A549 treated with CORT108297 at 1 μM for 4 hours (cell line): ENCODE data around the gene ST6GAL1. TPM values are rescaled to one million over a fixed set of nuclear protein-coding genes. Genes with fewer than 3 reads are reported as not detected.

ENCODE experiments used
- total RNA-seq: library from RNA; stranded (reverse); fragments of 200-300 nt; extraction: Qiagen RNA extraction; gene quantifications from 5 replicates; pipeline ENCODE4 v1.2.3, GENCODE V29; 2022

Gene ST6GAL1, protein sequence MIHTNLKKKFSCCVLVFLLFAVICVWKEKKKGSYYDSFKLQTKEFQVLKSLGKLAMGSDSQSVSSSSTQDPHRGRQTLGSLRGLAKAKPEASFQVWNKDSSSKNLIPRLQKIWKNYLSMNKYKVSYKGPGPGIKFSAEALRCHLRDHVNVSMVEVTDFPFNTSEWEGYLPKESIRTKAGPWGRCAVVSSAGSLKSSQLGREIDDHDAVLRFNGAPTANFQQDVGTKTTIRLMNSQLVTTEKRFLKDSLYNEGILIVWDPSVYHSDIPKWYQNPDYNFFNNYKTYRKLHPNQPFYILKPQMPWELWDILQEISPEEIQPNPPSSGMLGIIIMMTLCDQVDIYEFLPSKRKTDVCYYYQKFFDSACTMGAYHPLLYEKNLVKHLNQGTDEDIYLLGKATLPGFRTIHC
- 2.3 to 4.5 TPM (median 3.6 TPM) in 5 replicates for total RNA-seq

DNA sequence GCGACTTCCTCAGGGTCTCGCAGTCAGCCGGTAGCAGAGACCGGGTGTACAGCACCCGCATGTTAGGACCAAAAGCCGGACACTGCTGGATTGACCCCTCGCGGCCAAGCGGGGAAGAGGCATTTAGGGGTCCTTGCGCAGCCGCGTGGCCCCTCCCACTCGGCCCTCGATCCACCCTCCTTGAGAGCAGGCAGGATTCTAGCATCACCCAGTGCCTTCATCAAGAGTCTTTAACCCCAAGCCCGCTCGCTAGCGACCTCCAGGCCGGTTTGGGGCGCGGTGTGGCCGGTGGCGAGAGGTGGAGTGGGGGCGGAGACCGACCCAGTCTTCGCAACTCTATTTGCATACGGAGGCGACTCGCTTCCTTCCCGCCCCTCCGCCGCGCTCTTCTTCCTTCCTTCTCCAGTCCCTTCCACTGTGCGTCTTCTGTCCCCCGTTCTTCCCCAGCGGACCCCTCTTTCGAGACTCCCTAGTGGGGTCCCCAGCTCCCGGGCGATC is at the start of gene ST6GAL1:
Gene ST6GAL1 (plus strand): TSS at position 384 of the 498 bp plus-strand sequence. CDS start 112,178 bp downstream, outside the sequence.

Other genes with a start within 250 kb of the ST6GAL1 start
- 0.07 TPM in 1 of 5 replicates, not detected in the others for gene KNG1, start 213.2 kb upstream of the ST6GAL1 start, total RNA-seq
- 134 to 150 TPM (median 144 TPM) in 5 replicates for gene EIF4A2, start 146.9 kb upstream of the ST6GAL1 start, total RNA-seq
- 43.7 to 63.0 TPM (median 45.9 TPM) in 5 replicates for gene RFC4, start 124.0 kb upstream of the ST6GAL1 start, total RNA-seq
- not detected in 5 replicates for gene ADIPOQ, start 87.8 kb upstream of the ST6GAL1 start, total RNA-seq
- gene RPL39L, start 209.0 kb downstream of the ST6GAL1 start, total RNA-seq, result 48.2 to 57.0 TPM (median 53.4 TPM) in 5 replicates